ENCODE data around the gene PRKCA. TPM values are rescaled to one million over a fixed set of nuclear protein-coding genes. Genes with fewer than 3 reads are reported as not detected.

Gene PRKCA
- total RNA-seq, 4 donors from 2014 or later: 9.6 to 15.5 (median 11.1) TPM

- intact Hi-C loops (cut with DNase I; ENCODE audit: low total_unique reads): no loop called here
- TF ChIP-seq POLR2A (IDR thresholded peaks at IDR 0.05) (no peak), CTCF (IDR thresholded peaks at IDR 0.05) (no peak)
- WGBS, 2 donors: 88 to 92% methylated on average over 10 of the region's 10 CpGs
- no peak overlapping the region for H3K4me3 ChIP-seq (ENCODE audit: low read depth, poor library complexity, severe bottlenecking)
- peak in 1 of 2 donors; percentile 43 for DNase-seq (ENCODE audit: low spot score in 2 of 2)
Observed at GRCh38 chr17:66725956-66726355, 423.5 kb downstream of the PRKCA start.

GRCh38 chr17:66726371-66726770 lies 424.0 kb downstream of the PRKCA start:
- H3K4me3 ChIP-seq (ENCODE audit: low read depth, poor library complexity, severe bottlenecking): no peak overlapping the region
- peak in 1 of 2 donors; percentile 72 for DNase-seq (ENCODE audit: low spot score in 2 of 2)
- WGBS, 2 donors: 91 to 95% methylated on average over 12 of the region's 12 CpGs
- intact Hi-C loops (cut with DNase I; ENCODE audit: low total_unique reads): no loop called here
- TF ChIP-seq CTCF (IDR thresholded peaks at IDR 0.05) (no peak), POLR2A (IDR thresholded peaks at IDR 0.05) (no peak)

GRCh38 chr17:66726846-66727245 lies 424.4 kb downstream of the PRKCA start:
- 87 to 91% methylated on average over 11 of the region's 11 CpGs for WGBS, 2 donors
- peak in 1 of 2 donors; percentile 72 for DNase-seq (ENCODE audit: low spot score in 2 of 2)
- H3K4me3 ChIP-seq (ENCODE audit: low read depth, poor library complexity, severe bottlenecking): no peak overlapping the region
- intact Hi-C loops (cut with DNase I; ENCODE audit: low total_unique reads): no loop called here
- TF ChIP-seq POLR2A (IDR thresholded peaks at IDR 0.05) (no peak), CTCF (IDR thresholded peaks at IDR 0.05) (no peak)

GRCh38 chr17:66727634-66728570 lies 425.5 kb downstream of the PRKCA start:
- no peak overlapping the region for H3K4me3 ChIP-seq (ENCODE audit: low read depth, poor library complexity, severe bottlenecking)
- TF ChIP-seq CTCF (IDR thresholded peaks at IDR 0.05) (peak in 1 of 3 donors; percentile 7), POLR2A (IDR thresholded peaks at IDR 0.05) (no peak)
- 36 to 41% methylated on average over 17 of the region's 17 CpGs for WGBS, 2 donors
- DNase-seq (ENCODE audit: low spot score in 2 of 2): peak in 1 of 2 donors; percentile 34
- intact Hi-C loops (cut with DNase I; ENCODE audit: low total_unique reads): no loop called here

- intact Hi-C loops (cut with DNase I; ENCODE audit: low total_unique reads): no loop called here
- TF ChIP-seq CTCF (IDR thresholded peaks at IDR 0.05): no peak
- no peak for TF ChIP-seq POLR2A (IDR thresholded peaks at IDR 0.05)
- no peak for DNase-seq (ENCODE audit: low spot score in 2 of 2)
- no peak overlapping the region for H3K4me3 ChIP-seq (ENCODE audit: low read depth, poor library complexity, severe bottlenecking)
- WGBS, 2 donors: 60 to 70% methylated on average over 7 of the region's 7 CpGs
Observed at GRCh38 chr17:66730461-66730923, 428.1 kb downstream of the PRKCA start.
